IMR-90 (cell line): ENCODE data around the gene MAPKAP1. TPM values are rescaled to one million over a fixed set of nuclear protein-coding genes. Genes with fewer than 3 reads are reported as not detected.

Source experiments
- ATAC-seq: fragments of 200-7000 bp; cut with Tn5 transposase; 2 replicates; pipeline ENCODE4 v1.9.1; 2020; ENCODE audit warnings: low read depth, mild to moderate bottlenecking, moderate library complexity
- BruUV-seq: library from RNA; stranded (reverse); fragments of 400-500 nt; replicated peaks from 2 replicates; lab custom pipeline; 2021; lab: Mats Ljungman, UMichigan
- CTCF ChIA-PET: fragments of 300-600 bp; formaldehyde crosslinking; extraction: SDS; loops from one replicate; lab custom pipeline; 2021; ENCODE audit warnings: antibody characterized with exemption; lab: Yijun Ruan, JAX
- POLR2A ChIA-PET: fragments of 300-600 bp; sonication (Branson Sonifier 250); formaldehyde crosslinking; loops from one replicate; lab custom pipeline; 2022; ENCODE audit warnings: antibody characterized with exemption; ENCODE audit not compliant: unreplicated experiment; lab: Charles Lee
- DNase-seq: peaks from one replicate; pipeline ENCODE4 v3.0.0; 2013
- H2AFZ ChIP-seq: replicated peaks from 2 replicates; pipeline ENCODE3; 2013; ENCODE audit warnings: low read length, mild to moderate bottlenecking; ENCODE audit not compliant: poor library complexity
- H2AK5ac ChIP-seq: 2 replicates; pipeline ENCODE4 v1.6.1; 2013; ENCODE audit warnings: low read depth, low read length, inconsistent platforms
- H2AK9ac ChIP-seq: replicated peaks from 2 replicates; pipeline ENCODE3; 2013; ENCODE audit warnings: mild to moderate bottlenecking, low read depth, low read length, moderate library complexity; ENCODE audit not compliant: poor library complexity
- H2BK120ac ChIP-seq: 2 replicates; pipeline ENCODE4 v1.6.1; 2013; ENCODE audit warnings: low read depth, low read length, inconsistent platforms
- H2BK15ac ChIP-seq: 3 replicates; pipeline ENCODE4 v1.6.1; 2013; ENCODE audit warnings: low read depth, low read length, inconsistent platforms
- H2BK20ac ChIP-seq: 2 replicates; pipeline ENCODE4 v1.6.1; 2013; ENCODE audit warnings: low read depth, mild to moderate bottlenecking, inconsistent platforms, low read length, moderate library complexity
- H2BK5ac ChIP-seq: 2 replicates; pipeline ENCODE4 v1.6.1; 2013; ENCODE audit warnings: mild to moderate bottlenecking, low read depth, low read length, inconsistent platforms; ENCODE audit not compliant: poor library complexity, severe bottlenecking
- H3K14ac ChIP-seq: replicated peaks from 2 replicates; pipeline ENCODE4 v1.6.1; 2013; ENCODE audit warnings: low read depth, low read length, inconsistent platforms
- H3K18ac ChIP-seq: 2 replicates; pipeline ENCODE4 v1.6.1; 2013; ENCODE audit warnings: low read depth, low read length, control low read depth
- H3K23ac ChIP-seq: 2 replicates; pipeline ENCODE4 v1.6.1; 2013; ENCODE audit warnings: low read depth, low read length, inconsistent platforms
- H3K27ac ChIP-seq: 2 replicates; pipeline ENCODE4 v1.5.1; 2013; ENCODE audit warnings: mild to moderate bottlenecking, control low read depth, low read length; ENCODE audit not compliant: insufficient read depth
- H3K27me3 ChIP-seq: 2 replicates; pipeline ENCODE4 v1.6.1; 2013; ENCODE audit warnings: low read length; ENCODE audit not compliant: control insufficient read depth, insufficient read depth
- H3K36me3 ChIP-seq: 2 replicates; pipeline ENCODE4 v1.6.1; 2013; ENCODE audit warnings: low read length, mixed read lengths; ENCODE audit not compliant: control insufficient read depth, insufficient read depth
- H3K4ac ChIP-seq: 2 replicates; pipeline ENCODE4 v1.6.1; 2013; ENCODE audit warnings: low read depth, low read length, inconsistent platforms
- H3K4me1 ChIP-seq: 2 replicates; pipeline ENCODE4 v1.6.1; 2013; ENCODE audit warnings: low read length, mixed read lengths; ENCODE audit not compliant: control insufficient read depth, insufficient read depth
- H3K4me2 ChIP-seq: 2 replicates; pipeline ENCODE4 v1.6.1; 2013; ENCODE audit warnings: low read depth, mild to moderate bottlenecking, control low read depth, low read length, moderate library complexity
- H3K4me3 ChIP-seq: 2 replicates; pipeline ENCODE4 v1.5.1; 2013; ENCODE audit warnings: low read depth, mild to moderate bottlenecking, control low read depth, low read length, moderate library complexity; ENCODE audit not compliant: insufficient read depth
- H3K56ac ChIP-seq: 2 replicates; pipeline ENCODE4 v1.6.1; 2013; ENCODE audit warnings: low read length, inconsistent platforms; ENCODE audit not compliant: insufficient read depth; ENCODE audit errors: extremely low read depth
- H3K79me1 ChIP-seq, 2 experiments: 2 replicates each; pipeline ENCODE4 v1.6.1; 2013; ENCODE audit warnings: low read length in 2 of 2, inconsistent platforms in 1 of 2, low read depth in 1 of 2
- H3K9ac ChIP-seq: 2 replicates; pipeline ENCODE4 v1.6.1; 2013; ENCODE audit warnings: low read depth, low read length, control low read depth
- H3K9me1 ChIP-seq: 2 replicates; pipeline ENCODE4 v1.6.1; 2013; ENCODE audit warnings: low read length, inconsistent platforms; ENCODE audit not compliant: insufficient read depth
- H3K9me3 ChIP-seq: 2 replicates; pipeline ENCODE4 v1.6.1; 2013; ENCODE audit warnings: low read length; ENCODE audit not compliant: control insufficient read depth, insufficient read depth
- H4K20me1 ChIP-seq: 2 replicates; pipeline ENCODE4 v1.6.1; 2013; ENCODE audit warnings: low read length, inconsistent platforms; ENCODE audit not compliant: insufficient read depth
- H4K5ac ChIP-seq: 2 replicates; pipeline ENCODE4 v1.6.1; 2013; ENCODE audit warnings: mild to moderate bottlenecking, low read depth, low read length, control low read depth
- H4K8ac ChIP-seq, 2 experiments: 2 replicates each; pipeline ENCODE4 v1.6.1; 2013; ENCODE audit warnings: low read depth in 2 of 2, low read length in 2 of 2, control low read depth in 1 of 2, inconsistent platforms in 1 of 2
- H4K91ac ChIP-seq: 2 replicates; pipeline ENCODE4 v1.6.1; 2013; ENCODE audit warnings: low read depth, low read length, inconsistent platforms; ENCODE audit not compliant: insufficient read depth
- CTCF ChIP-seq: conservative IDR thresholded peaks from 2 replicates; pipeline ENCODE4 v1.5.1; 2012; ENCODE audit warnings: mild to moderate bottlenecking, low read depth, low read length, improper control_type of control experiment
- ELK1 ChIP-seq: fragments of 150-350 bp; IDR thresholded peaks from 2 replicates; pipeline ENCODE4 v1.6.1; 2016; ENCODE audit warnings: low read depth, mild to moderate bottlenecking, low read length, moderate library complexity, borderline replicate concordance
- FOS ChIP-seq: fragments of 150-350 bp; IDR thresholded peaks from 2 replicates; pipeline ENCODE4 v1.6.1; 2016; ENCODE audit warnings: low read depth, low read length
- MAZ ChIP-seq: IDR thresholded peaks from 2 replicates; pipeline ENCODE4 v1.6.1; 2012; ENCODE audit warnings: low read depth, mild to moderate bottlenecking, low read length, improper control_type of control experiment, moderate library complexity, borderline replicate concordance
- POLR2A ChIP-seq: IDR thresholded peaks from 2 replicates; pipeline ENCODE4 v1.6.1; 2012; ENCODE audit warnings: mild to moderate bottlenecking, low read depth, low read length
- RAD21 ChIP-seq: IDR thresholded peaks from 2 replicates; pipeline ENCODE4 v1.6.1; 2012; ENCODE audit warnings: low read length, improper control_type of control experiment
- RCOR1 ChIP-seq: IDR thresholded peaks from 2 replicates; pipeline ENCODE4 v1.6.1; 2012; ENCODE audit warnings: mild to moderate bottlenecking, low read length, improper control_type of control experiment; ENCODE audit not compliant: insufficient replicate concordance
- RFX5 ChIP-seq: IDR thresholded peaks from 2 replicates; pipeline ENCODE4 v1.8.0; 2012; ENCODE audit warnings: low read depth, mild to moderate bottlenecking, low read length, moderate library complexity
- SMC3 ChIP-seq: fragments of 150-350 bp; IDR thresholded peaks from 2 replicates; pipeline ENCODE4 v1.6.1; 2016; ENCODE audit warnings: low read depth, mild to moderate bottlenecking, antibody characterized with exemption, low read length, moderate library complexity
- USF2 ChIP-seq: fragments of 150-350 bp; IDR thresholded peaks from 2 replicates; pipeline ENCODE4 v1.6.1; 2017; ENCODE audit warnings: mild to moderate bottlenecking, antibody characterized with exemption, low read length, low read depth
- WGBS, 2 experiments: methylation state at CpG; one replicate each; pipeline versions ENCODE4 v1.1.5 to v1.1.7; 2013; ENCODE audit warnings: missing lambda C conversion rate in 2 of 2; ENCODE audit not compliant: insufficient read length in 1 of 2; ENCODE audit errors: extremely low coverage in 2 of 2; 5-methylcytosine and 5-hydroxymethylcytosine counted together
- dilution Hi-C: fragments of 300-500 bp; cut with HindIII; formaldehyde crosslinking; loops from one replicate; pipeline ENCODE4 v1.14.3; 2018; ENCODE audit warnings: low sequenced_read_pairs; ENCODE audit not compliant: unreplicated experiment
- in situ Hi-C: fragments of 300-500 bp; cut with MboI; formaldehyde crosslinking; loops from 3 replicates; pipeline ENCODE4 v1.14.3; 2019; ENCODE audit warnings: low sequenced_read_pairs, inconsistent platforms, mixed read lengths
- intact Hi-C: fragments of 100-400 bp; cut with micrococcal nuclease; formaldehyde crosslinking; loops from 2 replicates; pipeline ENCODE4 v1.10.0; 2022
- polyA plus RNA-seq, 3 experiments: library from polyadenylated mRNA; depleted of rRNA; stranded (reverse); fragments of >200 nt; gene quantifications; 2 replicates each; pipeline ENCODE4 v1.2.3, GENCODE V29; 2012; ENCODE audit warnings: low replicate concordance in 1 of 3
- total RNA-seq: library from RNA; depleted of rRNA; stranded (reverse); fragments of >200 nt; gene quantifications from 2 replicates; pipeline ENCODE4 v1.2.3, GENCODE V29; 2012

MAPKAP1 gene
- total and polyA plus RNA-seq, 2 of the 4 experiments (the other 2 are of a cell fraction): 87.2 to 158 TPM

- no peak for DNase-seq
- Histone ChIP-seq H3K9ac (no peak overlapping the region), H3K18ac (no peak overlapping the region), H2BK120ac (no peak overlapping the region), H3K14ac (no peak overlapping the region), H3K9me3 (no peaks in the 10 kb centered on the region), H3K27me3 (no peaks in the 10 kb centered on the region), H3K23ac (no peak overlapping the region), H3K27ac (no peak overlapping the region), H3K4me3 (no peak overlapping the region), H2AFZ (no peak overlapping the region), H2BK5ac (no peak overlapping the region), H4K91ac (no peak overlapping the region), H3K9me1 (peaks cover 15% of the 10 kb centered on the region), H3K56ac (no peak overlapping the region), H3K4me2 (no peak overlapping the region), H3K79me1 (peaks cover 27 to 77% of the 10 kb centered on the region in 2 experiments), H3K4ac (no peak overlapping the region), H4K20me1 (peaks cover 14% of the 10 kb centered on the region; the same call in 1 of the 2 replicates), H4K5ac (no peak overlapping the region), H2BK20ac (no peak overlapping the region), H2BK15ac (no peak overlapping the region), H4K8ac (no peak overlapping the region), H2AK5ac (no peak overlapping the region), H3K4me1 (peaks cover 4% of the 10 kb centered on the region), H3K36me3 (no peaks in the 10 kb centered on the region; the same call in 1 of the 2 replicates), H2AK9ac (no peak overlapping the region)
- ChIA-PET POLR2A (no interaction called here), CTCF (no interaction called here)
- no peak for ATAC-seq
- WGBS, 2 experiments: no CpG with 5 or more reads among the region's 5 CpGs
- TF ChIP-seq ELK1 (no peak), SMC3 (no peak), POLR2A (no peak), RFX5 (no peak), RAD21 (no peak), CTCF (no peak), USF2 (no peak), MAZ (no peak), RCOR1 (no peak), FOS (no peak)
- in situ Hi-C loops: no loop called here
- intact Hi-C loops: no loop called here
- BruUV-seq: no TSS peak
- dilution Hi-C loops: no loop called here
These were observed 25.4 kb downstream of the MAPKAP1 start for GRCh38 chr9:125681657-125682056.
